K562 (cell line): Measurements from ENCODE around the gene KHNYN. TPM values are rescaled to one million over a fixed set of nuclear protein-coding genes. Genes with fewer than 3 reads are reported as not detected.

Experiments used
- CTBP1 ChIP-seq: fragments of 450-650 bp; IDR thresholded peaks from 2 replicates; pipeline ENCODE4 v1.6.1; 2016; ENCODE audit warnings: borderline replicate concordance
- ESRRA ChIP-seq: fragments of 450-650 bp; IDR thresholded peaks from 2 replicates; pipeline ENCODE4 v1.6.1; 2014; ENCODE audit warnings: low read depth, mild to moderate bottlenecking, moderate library complexity, borderline replicate concordance
- L3MBTL2 ChIP-seq: fragments of 450-650 bp; IDR thresholded peaks from 2 replicates; pipeline ENCODE4 v1.6.1; 2016; ENCODE audit warnings: mild to moderate bottlenecking, moderate library complexity
- MAFK ChIP-seq: IDR thresholded peaks from 2 replicates; pipeline ENCODE4 v1.6.1; 2011; ENCODE audit warnings: low read length, improper control_type of control experiment
- PPARD ChIP-seq: fragments of 250-450 bp; sonication (Bioruptor Pico); IDR thresholded peaks from 2 replicates; pipeline ENCODE4 v1.8.0; 2022; ENCODE audit warnings: inconsistent platforms, mild to moderate bottlenecking, moderate library complexity
- RAD21 ChIP-seq, 2 experiments: fragments of 250-450 bp in 1 of 2; fragments of 450-650 bp in 1 of 2; sonication (Bioruptor Pico) in 1 of 2; formaldehyde crosslinking in 1 of 2; IDR thresholded peaks in 1 of 2; conservative IDR thresholded peaks in 1 of 2; 2 replicates each; pipeline versions ENCODE4 v1.4.0 to v1.8.0; 2020 to 2022; ENCODE audit warnings: mild to moderate bottlenecking in 2 of 2, moderate library complexity in 1 of 2
- SMC3 ChIP-seq: conservative IDR thresholded peaks from 2 replicates; pipeline ENCODE4 v1.6.1; 2011; ENCODE audit warnings: low read depth, low read length, improper control_type of control experiment; ENCODE audit not compliant: insufficient read depth
- TAL1 ChIP-seq: fragments of 450-650 bp; IDR thresholded peaks from 2 replicates; pipeline ENCODE4 v1.6.1; 2016; ENCODE audit warnings: mild to moderate bottlenecking
- ZNF146 ChIP-seq: IDR thresholded peaks from one replicate; pipeline ENCODE4 v1.6.1; 2018; ENCODE audit warnings: missing compliant biosample characterization; ENCODE audit not compliant: unreplicated experiment
- ZNF766 ChIP-seq: fragments of 200-800 bp; sonication (Bioruptor generic); conservative IDR thresholded peaks from 2 replicates; pipeline ENCODE4 v1.6.1; 2016; ENCODE audit warnings: missing genetic modification characterization, missing compliant biosample characterization
- polyA plus RNA-seq, 8 experiments: library from polyadenylated mRNA; depleted of rRNA in 4 of 8; stranded (reverse) in 5 of 8; unstranded in 3 of 8; fragments of >200 nt; fragmentation: Nextera tagmentation in 2 of 8; fragmentation: Illumina TruSeq in 1 of 8; extraction: Ambion mirVana in 2 of 8; extraction: Trizol in 1 of 8; gene quantifications; 2 replicates each; pipeline versions ENCODE4 v1.2.1 to v1.2.3, GENCODE V29; 2011 to 2014; ENCODE audit warnings: inconsistent platforms in 1 of 8, missing spikeins in 1 of 8
- total RNA-seq, 7 experiments: library from RNA; depleted of rRNA in 6 of 7; stranded (reverse); fragments of >200 nt in 6 of 7; fragmentation: Illumina TruSeq in 2 of 7; extraction: Trizol in 2 of 7; gene quantifications; 2 replicates each; pipeline versions ENCODE4 v1.2.1 to v1.2.3, GENCODE V29; 2011 to 2021; ENCODE audit warnings: low replicate concordance in 1 of 7
- TF ChIP-seq, protein P1 (sequence below): fragments of 450-650 bp; IDR thresholded peaks from 2 replicates; pipeline ENCODE4 v1.6.1; 2016
- TF ChIP-seq, protein P2 (sequence below): fragments of 250-450 bp; sonication (Bioruptor Pico); IDR thresholded peaks from 2 replicates; pipeline ENCODE4 v1.4.0; 2020; ENCODE audit warnings: borderline replicate concordance
- TF ChIP-seq, protein P3 (sequence below), 2 experiments: fragments of 450-650 bp in 1 of 2; IDR thresholded peaks; 2 replicates each; pipeline ENCODE4 v1.6.1; 2011 to 2017; ENCODE audit warnings: low read depth in 2 of 2, antibody characterized with exemption in 1 of 2, borderline replicate concordance in 1 of 2, low read length in 1 of 2, mild to moderate bottlenecking in 1 of 2, mixed read lengths in 1 of 2; ENCODE audit not compliant: control insufficient read depth in 1 of 2

Gene KHNYN
- total and polyA plus RNA-seq, 9 of the 15 experiments (the other 6 are each of a cell fraction or from before 2014, with no cell fraction given): 0.76 to 26.0 (median 14.1) TPM

DNA sequence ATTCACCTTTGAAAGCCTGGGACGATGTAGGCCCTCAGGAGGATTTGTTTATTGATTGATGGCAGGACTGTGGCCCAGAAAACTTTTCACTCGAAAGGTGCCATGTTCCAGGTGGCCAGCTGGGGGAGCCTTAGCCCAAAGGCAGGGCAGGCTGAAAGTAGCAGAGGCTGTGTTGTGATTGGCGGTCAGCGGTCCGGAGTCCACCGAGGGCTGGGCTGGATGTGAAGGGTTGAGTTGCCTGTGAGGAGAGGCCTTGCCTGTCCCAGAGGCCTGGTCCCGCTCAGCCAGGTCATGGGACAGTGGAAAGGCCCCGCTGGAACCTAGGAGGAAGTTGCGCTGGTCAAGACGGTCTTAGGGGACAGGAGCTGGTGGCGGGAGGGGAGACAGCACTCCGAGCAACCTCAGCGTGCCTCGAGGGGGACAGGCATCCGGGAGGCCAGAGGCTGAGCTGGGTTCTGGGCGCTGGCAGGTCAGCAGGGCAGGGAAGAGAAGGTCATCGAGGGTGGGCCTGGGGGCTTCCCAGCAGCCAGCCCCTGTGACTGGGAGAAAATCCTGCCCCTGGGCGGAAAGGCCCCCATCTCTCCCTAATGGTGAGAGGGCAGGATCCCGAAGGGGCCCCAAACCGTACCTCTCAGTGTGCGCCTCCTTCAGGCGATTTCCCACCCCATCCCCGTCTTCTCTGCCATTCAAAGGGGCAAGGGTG is 52.0 kb downstream of the KHNYN start (continued):
- TF ChIP-seq RAD21 (CRISPR knock-in tag; conservative IDR thresholded peaks at IDR 0.05 in 1 of 2, IDR thresholded peaks at IDR 0.05 in 1 of 2) (peak; percentile 38 to 75; a peak in 3 of 4 replicates), TAL1 (no peak), L3MBTL2 (0 out of 2 replicates have a peak, but pooled peaks have one; percentile 18), SMC3 (peak; percentile 55; the same call in 1 of the 2 replicates), ZNF146 (CRISPR knock-in tag) (no peak), ZNF766 (CRISPR knock-in tag) (no peak), CTBP1 (0 out of 2 replicates have a peak, but pooled peaks have one; percentile 17), MAFK (no peak), PPARD (no peak), ESRRA (no peak)
- TF ChIP-seq, protein P1, sequence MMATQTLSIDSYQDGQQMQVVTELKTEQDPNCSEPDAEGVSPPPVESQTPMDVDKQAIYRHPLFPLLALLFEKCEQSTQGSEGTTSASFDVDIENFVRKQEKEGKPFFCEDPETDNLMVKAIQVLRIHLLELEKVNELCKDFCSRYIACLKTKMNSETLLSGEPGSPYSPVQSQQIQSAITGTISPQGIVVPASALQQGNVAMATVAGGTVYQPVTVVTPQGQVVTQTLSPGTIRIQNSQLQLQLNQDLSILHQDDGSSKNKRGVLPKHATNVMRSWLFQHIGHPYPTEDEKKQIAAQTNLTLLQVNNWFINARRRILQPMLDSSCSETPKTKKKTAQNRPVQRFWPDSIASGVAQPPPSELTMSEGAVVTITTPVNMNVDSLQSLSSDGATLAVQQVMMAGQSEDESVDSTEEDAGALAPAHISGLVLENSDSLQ: peak; percentile 78
- TF ChIP-seq, protein P2, sequence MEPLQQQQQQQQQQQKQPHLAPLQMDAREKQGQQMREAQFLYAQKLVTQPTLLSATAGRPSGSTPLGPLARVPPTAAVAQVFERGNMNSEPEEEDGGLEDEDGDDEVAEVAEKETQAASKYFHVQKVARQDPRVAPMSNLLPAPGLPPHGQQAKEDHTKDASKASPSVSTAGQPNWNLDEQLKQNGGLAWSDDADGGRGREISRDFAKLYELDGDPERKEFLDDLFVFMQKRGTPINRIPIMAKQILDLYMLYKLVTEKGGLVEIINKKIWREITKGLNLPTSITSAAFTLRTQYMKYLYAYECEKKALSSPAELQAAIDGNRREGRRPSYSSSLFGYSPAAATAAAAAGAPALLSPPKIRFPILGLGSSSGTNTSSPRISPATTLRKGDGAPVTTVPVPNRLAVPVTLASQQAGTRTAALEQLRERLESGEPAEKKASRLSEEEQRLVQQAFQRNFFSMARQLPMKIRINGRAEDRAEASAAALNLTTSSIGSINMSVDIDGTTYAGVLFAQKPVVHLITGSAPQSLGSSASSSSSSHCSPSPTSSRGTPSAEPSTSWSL (CRISPR knock-in tag): no peak
- TF ChIP-seq, protein P3, sequence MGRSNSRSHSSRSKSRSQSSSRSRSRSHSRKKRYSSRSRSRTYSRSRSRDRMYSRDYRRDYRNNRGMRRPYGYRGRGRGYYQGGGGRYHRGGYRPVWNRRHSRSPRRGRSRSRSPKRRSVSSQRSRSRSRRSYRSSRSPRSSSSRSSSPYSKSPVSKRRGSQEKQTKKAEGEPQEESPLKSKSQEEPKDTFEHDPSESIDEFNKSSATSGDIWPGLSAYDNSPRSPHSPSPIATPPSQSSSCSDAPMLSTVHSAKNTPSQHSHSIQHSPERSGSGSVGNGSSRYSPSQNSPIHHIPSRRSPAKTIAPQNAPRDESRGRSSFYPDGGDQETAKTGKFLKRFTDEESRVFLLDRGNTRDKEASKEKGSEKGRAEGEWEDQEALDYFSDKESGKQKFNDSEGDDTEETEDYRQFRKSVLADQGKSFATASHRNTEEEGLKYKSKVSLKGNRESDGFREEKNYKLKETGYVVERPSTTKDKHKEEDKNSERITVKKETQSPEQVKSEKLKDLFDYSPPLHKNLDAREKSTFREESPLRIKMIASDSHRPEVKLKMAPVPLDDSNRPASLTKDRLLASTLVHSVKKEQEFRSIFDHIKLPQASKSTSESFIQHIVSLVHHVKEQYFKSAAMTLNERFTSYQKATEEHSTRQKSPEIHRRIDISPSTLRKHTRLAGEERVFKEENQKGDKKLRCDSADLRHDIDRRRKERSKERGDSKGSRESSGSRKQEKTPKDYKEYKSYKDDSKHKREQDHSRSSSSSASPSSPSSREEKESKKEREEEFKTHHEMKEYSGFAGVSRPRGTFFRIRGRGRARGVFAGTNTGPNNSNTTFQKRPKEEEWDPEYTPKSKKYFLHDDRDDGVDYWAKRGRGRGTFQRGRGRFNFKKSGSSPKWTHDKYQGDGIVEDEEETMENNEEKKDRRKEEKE (IDR thresholded peaks at IDR 0.05; ENCODE audit: borderline replicate concordance in 1 of 2, control insufficient read depth in 1 of 2, low read depth in 2 of 2, low read length in 1 of 2): no peak
